T-helper 1 cell treated with Interleukin-12 subunit alpha and Interleukin-12 subunit beta and Interleukin-4 antibody, amounts not matched to agents 30 ng/mL and 1 ng/mL, for 36 hours (primary cell): ENCODE measurements around the gene UBE2QL1. TPM values are rescaled to one million over a fixed set of nuclear protein-coding genes. Genes with fewer than 3 reads are reported as not detected.
"Not testable (repeated sequence)": the region's sequence is repeated elsewhere in the genome, so short reads cannot be mapped to it uniquely, and the experiment has no call there.

Experiments
- intact Hi-C: fragments of 100-400 bp; cut with micrococcal nuclease; formaldehyde crosslinking; loops from one replicate; pipeline ENCODE4 v1.15.1; 2024
- total RNA-seq: library from RNA; stranded (reverse); gene quantifications from 2 replicates; pipeline ENCODE4 v1.2.3, GENCODE V29; 2022

The UBE2QL1 gene
- total RNA-seq, 1 donor from 2014 or later: 0.39 TPM

GRCh38 chr5:6495433-6496206 lies 47.0 kb downstream of the UBE2QL1 start:
- intact Hi-C loops: loop anchor here (1.0 kb wide), 2 partner anchors 12 to 32 kb away; no protein-coding TSS in a partner anchor

- intact Hi-C loops: loop anchor here (1.0 kb wide), 1 partner anchor 13 kb away; no protein-coding TSS in a partner anchor
Measured at GRCh38 chr5:6496207-6496584, 47.5 kb downstream of the UBE2QL1 start.

GRCh38 chr5:6496636-6497035 lies 48.0 kb downstream of the UBE2QL1 start:
- intact Hi-C loops: loop anchor here (1.0 kb wide), 1 partner anchor 13 kb away; no protein-coding TSS in a partner anchor

DNA sequence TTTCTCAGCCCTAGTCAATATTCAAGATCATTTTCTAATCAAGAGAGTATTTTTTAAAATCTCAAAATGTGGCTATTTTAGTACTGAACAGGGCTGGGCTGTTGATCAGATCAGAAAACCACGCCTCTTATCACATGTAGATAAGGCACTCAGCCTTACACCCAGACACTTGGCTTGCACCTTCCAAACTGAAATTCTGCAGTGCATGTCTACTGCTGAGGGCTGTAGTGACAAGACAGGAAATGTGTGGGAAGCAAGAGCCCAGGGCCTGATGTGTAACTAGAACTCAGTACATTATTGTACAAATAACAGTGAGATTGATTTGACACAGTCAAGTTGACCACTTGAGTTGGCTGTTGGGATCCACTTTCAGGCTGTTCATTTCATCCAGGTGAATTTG lies 48.6 kb downstream of the UBE2QL1 start:
- intact Hi-C loops: no loop called here

DNA sequence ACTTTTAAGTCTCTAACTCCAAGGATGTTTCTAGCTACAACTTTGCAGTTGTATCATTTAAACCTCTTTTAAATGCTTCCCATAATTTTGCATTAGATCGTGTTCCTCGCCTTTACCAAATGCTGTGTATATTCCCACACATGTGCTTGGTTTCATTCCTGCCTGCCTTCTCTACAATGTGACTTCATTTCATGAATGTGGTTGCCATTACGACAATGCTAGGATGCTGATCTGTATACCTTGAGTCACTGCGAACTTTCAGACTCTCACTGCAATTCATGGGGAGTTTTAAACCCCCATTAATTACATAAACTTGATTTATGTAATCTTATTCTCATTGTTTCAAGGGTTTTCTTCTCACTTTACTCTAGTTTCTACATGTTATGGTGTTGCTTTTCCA lies 50.3 kb downstream of the UBE2QL1 start:
- intact Hi-C loops: no loop called here

DNA sequence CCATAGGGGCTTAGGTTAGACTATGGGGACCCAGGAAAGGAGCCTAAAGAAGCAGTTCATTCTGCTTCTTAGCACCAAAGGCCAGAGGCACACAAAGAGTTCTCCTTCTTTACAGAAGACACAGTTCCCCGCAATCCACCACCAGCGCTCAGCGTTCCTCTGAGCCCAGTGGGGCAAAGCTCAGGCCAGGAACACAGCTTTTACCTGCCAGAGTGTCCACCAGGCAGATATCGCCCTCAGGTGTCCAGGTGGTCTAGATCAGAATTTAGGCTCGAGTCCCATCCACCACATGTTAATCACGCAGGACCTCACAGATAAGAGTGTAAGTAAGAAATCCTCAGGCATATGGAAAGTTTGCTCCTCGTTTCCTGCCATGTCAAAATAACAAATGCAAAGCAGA lies 53.0 kb downstream of the UBE2QL1 start:
- intact Hi-C loops: no loop called here

DNA sequence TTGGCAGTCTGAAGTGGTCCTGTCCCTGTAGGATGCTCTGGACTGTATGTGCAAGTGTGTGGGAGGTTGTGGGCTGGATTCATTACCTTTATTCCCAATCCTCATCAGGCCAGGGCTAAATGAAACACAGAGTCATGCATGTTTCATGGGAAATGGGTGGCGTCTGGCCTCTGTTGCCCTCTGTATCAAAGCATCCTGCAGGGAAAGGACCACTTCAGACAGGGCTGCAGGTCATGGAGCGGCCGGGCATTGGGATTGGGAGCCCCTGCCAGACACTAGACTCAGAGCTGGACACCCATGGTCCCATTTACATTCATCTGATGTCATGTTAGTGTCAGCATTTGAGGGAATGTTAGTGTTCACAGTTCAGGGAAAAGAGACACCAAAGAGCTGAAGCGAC lies 53.8 kb downstream of the UBE2QL1 start:
- intact Hi-C loops: no loop called here

GRCh38 chr5:6503342-6503741 lies 54.7 kb downstream of the UBE2QL1 start:
- intact Hi-C loops: no loop called here

GRCh38 chr5:6504677-6505415 lies 56.2 kb downstream of the UBE2QL1 start:
- intact Hi-C loops: no loop called here

DNA sequence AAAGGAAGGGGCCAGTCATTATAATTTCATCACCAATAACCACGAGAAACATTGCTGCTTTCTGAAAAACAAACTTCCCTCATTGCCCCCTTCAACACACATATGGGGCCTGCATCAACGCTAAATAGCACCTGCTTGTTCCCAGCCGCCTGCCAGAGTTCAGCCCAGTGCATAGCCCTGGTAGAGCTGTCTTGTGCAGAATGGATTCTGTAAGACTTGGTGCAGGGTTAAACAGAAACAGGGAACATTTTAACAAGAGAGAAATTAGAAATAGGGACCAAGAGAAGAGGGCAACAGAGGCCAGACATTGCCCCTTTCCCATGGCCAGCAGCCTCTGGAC lies 56.7 kb downstream of the UBE2QL1 start:
- intact Hi-C loops: no loop called here

DNA sequence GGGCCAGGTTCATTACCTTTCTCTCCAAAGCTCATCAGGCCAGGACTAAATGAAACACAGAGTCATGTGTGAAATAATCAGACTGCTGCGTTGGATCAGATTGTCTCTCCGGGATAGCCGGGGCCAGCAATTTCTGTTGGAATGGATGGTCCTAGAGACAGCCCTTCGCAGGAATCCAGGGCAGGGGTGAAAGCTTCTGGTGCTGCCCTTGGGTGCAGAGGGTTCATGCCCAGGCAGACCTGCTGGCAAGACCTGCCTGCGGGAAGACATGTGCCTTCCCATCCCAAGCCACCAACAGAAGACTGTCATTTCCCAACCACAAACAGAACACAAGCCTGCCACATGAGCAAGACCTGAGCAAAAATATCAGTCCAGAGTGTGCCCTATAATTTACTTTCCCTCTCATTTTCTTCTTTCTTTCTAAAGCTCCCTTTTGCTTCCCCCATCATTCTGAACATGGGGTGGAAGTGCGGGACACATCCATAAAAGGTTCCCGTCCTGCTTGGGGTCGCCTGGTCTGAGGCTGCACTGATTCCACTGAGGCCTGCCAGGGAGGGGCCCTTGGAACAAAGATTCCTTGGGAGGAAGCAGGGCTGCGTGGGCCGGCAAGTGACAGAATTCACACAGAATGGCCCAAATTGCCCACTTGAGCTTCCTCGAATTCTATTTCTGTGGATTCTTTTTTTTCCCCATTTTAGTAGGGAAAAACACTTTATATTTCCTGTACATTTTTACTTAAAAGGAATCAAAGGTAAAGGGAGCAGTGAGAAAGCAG lies 57.3 kb downstream of the UBE2QL1 start:
- intact Hi-C loops: no loop called here

- intact Hi-C loops: no loop called here
Measured at GRCh38 chr5:6506611-6507010, 58.0 kb downstream of the UBE2QL1 start.

GRCh38 chr5:6508931-6509330 lies 60.3 kb downstream of the UBE2QL1 start:
- intact Hi-C loops: no loop called here

DNA sequence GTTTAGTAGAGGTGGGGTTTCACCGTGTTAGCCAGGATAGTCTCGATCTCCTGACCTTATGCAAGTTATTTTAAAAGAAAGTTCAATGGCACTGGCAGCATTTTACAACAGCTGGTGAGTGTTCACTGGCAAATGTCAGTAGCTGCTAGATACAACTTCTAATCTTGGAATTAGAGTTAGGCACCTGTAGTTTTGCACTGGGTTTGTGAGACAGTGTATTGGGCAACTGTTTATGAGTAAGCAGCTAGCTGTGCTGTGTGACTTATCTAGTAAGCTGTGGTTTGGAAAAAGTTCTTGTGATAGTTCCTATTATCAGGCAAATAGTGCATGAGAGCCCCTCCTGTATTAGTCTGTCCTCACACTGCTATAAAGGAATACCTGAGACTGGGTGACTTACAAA lies 61.5 kb downstream of the UBE2QL1 start:
- intact Hi-C loops: no loop called here

DNA sequence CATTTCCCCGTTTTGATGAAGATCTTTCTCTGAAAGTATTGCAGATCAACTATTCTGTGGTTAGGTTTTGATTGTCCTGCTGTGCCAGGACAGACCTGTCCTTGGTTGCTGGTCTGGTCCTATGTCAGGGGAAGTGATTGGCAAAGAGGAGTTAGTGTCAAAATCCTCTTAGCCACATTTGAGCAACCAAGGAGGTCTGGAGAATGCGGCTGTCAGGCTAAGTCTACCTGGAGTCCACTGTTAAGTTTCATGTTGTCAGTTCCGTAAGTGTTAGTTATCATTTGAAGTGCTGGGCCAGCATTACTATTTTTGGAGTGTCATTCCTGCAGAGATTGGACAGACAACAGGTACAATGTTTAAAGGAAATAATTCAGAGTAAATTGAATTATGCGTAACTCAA lies 62.3 kb downstream of the UBE2QL1 start:
- intact Hi-C loops: no loop called here

GRCh38 chr5:6515812-6516211 lies 67.2 kb downstream of the UBE2QL1 start:
- intact Hi-C loops: not testable (repeated sequence)

DNA sequence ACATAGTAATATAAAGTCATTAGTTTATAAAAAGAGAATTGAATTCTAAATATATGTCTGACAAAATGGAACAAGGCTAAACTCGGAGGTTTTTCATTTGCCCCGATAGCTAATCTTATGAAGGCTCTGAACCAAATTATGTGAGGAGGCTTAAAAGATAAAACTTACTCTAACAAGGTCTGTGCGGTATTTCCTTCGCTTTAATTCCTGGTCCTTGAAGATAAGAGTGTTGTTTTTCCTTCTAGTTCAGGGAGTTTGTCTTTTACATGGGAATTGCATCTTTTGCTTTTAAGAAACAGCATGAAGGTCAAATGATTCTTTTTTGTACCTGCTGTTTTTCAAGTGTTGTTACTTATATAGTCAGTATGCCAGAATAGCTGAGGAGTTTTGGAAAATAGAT lies 68.2 kb downstream of the UBE2QL1 start:
- intact Hi-C loops: no loop called here

DNA sequence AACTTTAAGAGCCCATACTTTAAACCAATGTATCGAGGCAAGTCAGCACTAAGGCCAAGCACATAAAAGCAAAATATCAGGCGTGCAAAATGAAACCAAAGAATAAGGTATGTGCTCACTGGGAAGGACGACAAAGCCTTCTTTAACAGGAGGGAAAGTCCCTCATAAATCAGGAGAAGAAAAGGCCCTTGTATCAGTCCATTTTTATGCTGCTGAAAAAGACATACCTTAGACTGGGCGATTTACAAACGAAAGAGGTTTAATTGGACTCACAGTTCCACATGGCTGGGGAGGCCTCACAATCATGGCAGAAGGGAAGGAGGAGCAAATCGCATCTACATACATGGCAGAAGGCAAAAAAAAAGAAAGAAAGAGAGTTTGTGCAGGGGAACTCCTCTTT lies 68.9 kb downstream of the UBE2QL1 start:
- intact Hi-C loops: no loop called here

DNA sequence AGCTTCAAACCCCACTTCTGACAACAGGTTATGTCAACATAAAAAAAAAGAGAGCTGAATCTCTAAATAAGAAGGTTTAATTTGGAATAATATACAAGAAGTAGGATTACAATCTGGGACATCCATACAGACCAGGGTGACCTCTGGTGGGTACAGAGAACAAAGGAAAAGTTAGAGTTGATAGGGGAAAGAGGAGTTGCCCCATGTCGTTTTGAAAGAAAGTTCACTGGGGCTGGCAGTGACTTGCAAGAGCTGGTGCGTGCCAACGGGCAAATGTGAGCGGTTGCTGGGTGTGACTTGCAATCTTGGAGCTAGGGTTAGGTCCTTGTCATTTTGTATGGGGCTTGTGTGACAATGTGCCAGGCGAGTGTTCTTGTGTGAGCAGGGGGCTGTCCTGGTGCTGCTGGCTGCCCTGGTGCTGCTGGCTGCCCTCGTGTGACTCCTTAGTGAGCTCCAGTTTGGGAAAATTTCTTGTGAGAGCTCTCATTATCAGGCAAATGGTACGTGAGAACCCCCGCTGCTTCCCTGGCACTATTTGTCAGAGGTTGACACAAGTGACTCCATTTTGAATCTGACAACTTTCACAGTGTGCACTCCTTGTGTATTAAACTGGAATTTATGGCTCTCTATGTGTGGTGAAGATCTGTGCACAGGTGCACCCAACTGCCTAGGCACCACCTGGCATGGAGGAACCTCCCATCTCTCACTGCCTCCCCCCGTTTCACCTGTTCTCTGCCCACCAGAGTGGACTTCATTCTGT lies 69.8 kb downstream of the UBE2QL1 start:
- intact Hi-C loops: no loop called here

DNA sequence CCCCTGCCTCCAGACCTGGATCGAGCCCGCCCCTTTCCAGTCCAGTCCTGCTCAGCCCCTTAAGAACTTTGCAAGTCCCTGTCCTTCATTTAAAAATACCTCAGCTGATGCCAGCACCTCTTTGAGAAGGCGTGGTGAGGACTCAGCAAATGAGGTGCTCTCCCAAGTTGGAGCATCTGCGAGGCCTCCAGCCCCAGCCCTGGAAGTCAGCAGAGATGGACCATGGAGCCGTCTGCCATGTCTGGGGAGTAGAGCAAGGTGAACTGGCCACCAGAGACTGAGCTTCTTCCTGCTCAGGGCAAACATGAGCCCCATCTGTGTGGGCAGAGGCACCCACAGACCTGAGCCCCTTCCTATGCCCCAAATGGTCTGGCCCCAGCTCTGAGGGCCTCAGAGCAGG lies 71.5 kb downstream of the UBE2QL1 start:
- intact Hi-C loops: no loop called here

DNA sequence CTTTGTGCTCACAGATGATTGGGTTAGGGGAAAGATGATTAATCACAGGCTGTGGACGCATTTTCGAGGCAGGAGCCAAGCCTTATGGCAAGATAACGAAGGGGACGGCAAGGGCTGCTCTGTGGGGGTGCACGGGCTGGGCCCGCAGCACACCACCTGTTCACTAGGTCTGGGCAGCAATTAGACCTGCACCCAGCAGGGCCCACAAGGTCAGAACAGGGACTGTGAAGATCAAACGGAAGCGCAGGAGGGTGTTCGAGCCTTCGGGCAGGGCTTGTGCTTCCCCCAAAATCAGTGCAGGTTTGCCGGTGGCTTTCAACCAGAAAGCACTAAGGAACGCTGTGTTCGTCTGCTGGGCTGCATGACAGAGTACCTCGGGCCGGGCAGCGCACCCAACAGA lies 73.7 kb downstream of the UBE2QL1 start:
- intact Hi-C loops: no loop called here
